ENCODE data around the gene SYT7. TPM values are rescaled to one million over a fixed set of nuclear protein-coding genes. Genes with fewer than 3 reads are reported as not detected.

Gene SYT7
- total and polyA plus RNA-seq, 2 of the 4 experiments (the other 2 are of a cell fraction) = under 0.01 to 0.19 TPM

- no peak overlapping the region for H2AK9ac ChIP-seq (replicated peaks; ENCODE audit: low read depth, low read length, poor library complexity)
- no peak overlapping the region for H2BK20ac ChIP-seq (ENCODE audit: low read depth, low read length)
- H3K4me3 ChIP-seq (ENCODE audit: insufficient read depth, low read depth, low read length) = no peak overlapping the region
- no peak overlapping the region for H3K4ac ChIP-seq (ENCODE audit: low read depth, low read length)
- WGBS, 2 experiments (ENCODE audit: extremely low coverage in 2 of 2, insufficient read length in 1 of 2) = no CpG with 5 or more reads among the region's 6 CpGs
- H2BK120ac ChIP-seq (ENCODE audit: low read depth, low read length) = no peak overlapping the region
- H3K23ac ChIP-seq (ENCODE audit: low read depth, low read length) = no peak overlapping the region
- H4K91ac ChIP-seq (ENCODE audit: insufficient read depth, low read depth, low read length) = no peak overlapping the region
- H3K56ac ChIP-seq (ENCODE audit: extremely low read depth, insufficient read depth, low read length) = no peak overlapping the region
- POLR2A ChIA-PET (ENCODE audit: unreplicated experiment) = no interaction called here
- H3K9me3 ChIP-seq (ENCODE audit: control insufficient read depth, insufficient read depth, low read length) = no peaks in the 10 kb centered on the region
- H4K8ac ChIP-seq (ENCODE audit: low read depth in 2 of 2, low read length in 2 of 2) = no peak overlapping the region
- in situ Hi-C loops (cut with MboI; ENCODE audit: low sequenced_read_pairs) = no loop called here
- no peak for ATAC-seq (ENCODE audit: low read depth)
- H2AK5ac ChIP-seq (ENCODE audit: low read depth, low read length) = no peak overlapping the region
- no peak overlapping the region for H2AFZ ChIP-seq (replicated peaks; ENCODE audit: low read length, poor library complexity)
- no peak overlapping the region for H2BK5ac ChIP-seq (ENCODE audit: low read depth, low read length, poor library complexity, severe bottlenecking)
- intact Hi-C loops (cut with micrococcal nuclease) = no loop called here
- no TSS peak for BruUV-seq (replicated peaks)
- peaks cover 16% of the 10 kb centered on the region; the same call in 1 of the 2 replicates for H3K27me3 ChIP-seq (ENCODE audit: control insufficient read depth, insufficient read depth, low read length)
- CTCF ChIA-PET = no interaction called here
- no peak overlapping the region for H3K4me2 ChIP-seq (ENCODE audit: low read depth, low read length)
- H3K36me3 ChIP-seq (ENCODE audit: control insufficient read depth, insufficient read depth, low read length) = no peaks in the 10 kb centered on the region
- H3K4me1 ChIP-seq (ENCODE audit: control insufficient read depth, insufficient read depth, low read length) = peaks cover 1% of the 10 kb centered on the region; the same call in 1 of the 2 replicates
- H3K18ac ChIP-seq (ENCODE audit: low read depth, low read length) = no peak overlapping the region
- H3K79me1 ChIP-seq (ENCODE audit: low read depth in 1 of 2, low read length in 2 of 2) = no peaks in the 10 kb centered on the region
- H3K14ac ChIP-seq (replicated peaks; ENCODE audit: low read depth, low read length) = no peak overlapping the region
- no peak overlapping the region for H3K9ac ChIP-seq (ENCODE audit: low read depth, low read length)
- H2BK15ac ChIP-seq (ENCODE audit: low read depth, low read length) = no peak overlapping the region
- dilution Hi-C loops (cut with HindIII; ENCODE audit: low sequenced_read_pairs, unreplicated experiment) = no loop called here
- H4K5ac ChIP-seq (ENCODE audit: low read depth, low read length) = no peak overlapping the region
- H3K9me1 ChIP-seq (ENCODE audit: insufficient read depth, low read length) = no peaks in the 10 kb centered on the region
- DNase-seq = no peak
- TF ChIP-seq MAZ (IDR thresholded peaks at IDR 0.05; ENCODE audit: borderline replicate concordance, low read depth, low read length) (no peak), MXI1 (IDR thresholded peaks at IDR 0.05; ENCODE audit: borderline replicate concordance, low read depth, low read length) (no peak), USF2 (IDR thresholded peaks at IDR 0.05; ENCODE audit: low read depth, low read length) (no peak), ELK1 (IDR thresholded peaks at IDR 0.05; ENCODE audit: borderline replicate concordance, low read depth, low read length) (no peak), CEBPB (IDR thresholded peaks at IDR 0.05; ENCODE audit: low read depth, low read length) (no peak), FOS (IDR thresholded peaks at IDR 0.05; ENCODE audit: low read depth, low read length) (no peak), BHLHE40 (IDR thresholded peaks at IDR 0.05; ENCODE audit: low read depth, low read length) (no peak), RFX5 (IDR thresholded peaks at IDR 0.05; ENCODE audit: low read depth, low read length) (no peak), RAD21 (IDR thresholded peaks at IDR 0.05; ENCODE audit: low read length) (no peak), CTCF (conservative IDR thresholded peaks at IDR 0.05; ENCODE audit: low read depth, low read length) (no peak), MAFK (IDR thresholded peaks at IDR 0.05; ENCODE audit: low read depth, low read length) (no peak), SMC3 (IDR thresholded peaks at IDR 0.05; ENCODE audit: low read depth, low read length) (no peak), CHD1 (IDR thresholded peaks at IDR 0.05; ENCODE audit: low read depth, low read length) (no peak), POLR2A (IDR thresholded peaks at IDR 0.05; ENCODE audit: low read depth, low read length) (no peak), RCOR1 (IDR thresholded peaks at IDR 0.05; ENCODE audit: insufficient replicate concordance, low read length) (no peak), NFE2L2 (IDR thresholded peaks at IDR 0.05; ENCODE audit: low read depth, low read length) (no peak)
- H4K20me1 ChIP-seq (ENCODE audit: insufficient read depth, low read length) = no peaks in the 10 kb centered on the region
- no peak overlapping the region for H3K27ac ChIP-seq (ENCODE audit: insufficient read depth, low read length)
These were observed 38.8 kb upstream of the SYT7 start for GRCh38 chr11:61619471-61620226.

Measured in IMR-90 (cell line).